PC-3 (cell line): Measurements from ENCODE around the gene TMED9. TPM values are rescaled to one million over a fixed set of nuclear protein-coding genes. Genes with fewer than 3 reads are reported as not detected.

ENCODE experiments used
- ATAC-seq: fragments of 200-7000 bp; cut with Tn5 transposase; 2 replicates; pipeline ENCODE4 v1.9.1; 2020; ENCODE audit warnings: mild to moderate bottlenecking, moderate library complexity
- BruUV-seq: library from RNA; stranded (reverse); fragments of 400-500 nt; replicated peaks from 2 replicates; lab custom pipeline; 2021; lab: Mats Ljungman, UMichigan
- CTCF ChIA-PET: fragments of 300-600 bp; sonication (Branson Sonifier 250); formaldehyde crosslinking; loops from one replicate; lab custom pipeline; 2022; ENCODE audit warnings: antibody characterized with exemption; lab: Charles Lee
- POLR2A ChIA-PET: fragments of 300-600 bp; sonication (Branson Sonifier 250); formaldehyde crosslinking; loops from one replicate; lab custom pipeline; 2022; ENCODE audit warnings: antibody characterized with exemption; ENCODE audit not compliant: unreplicated experiment; lab: Charles Lee
- DNase-seq: peaks from one replicate; pipeline ENCODE4 v3.0.0-alpha.2; 2015
- H2AFZ ChIP-seq: fragments of 300-600 bp; sonication (generic); 2 replicates; pipeline ENCODE4 v1.6.0; 2016; ENCODE audit warnings: antibody characterized with exemption, low read length
- H3F3A ChIP-seq: fragments of 300-600 bp; sonication (generic); one replicate; pipeline ENCODE4 v1.6.0; 2017; ENCODE audit warnings: antibody characterized with exemption, low read length, control low read depth, mild to moderate bottlenecking; ENCODE audit not compliant: unreplicated experiment
- H3K27ac ChIP-seq: fragments of 300-600 bp; sonication (generic); 2 replicates; pipeline ENCODE4 v1.5.1; 2016; ENCODE audit warnings: mild to moderate bottlenecking, low read length
- H3K27me3 ChIP-seq: fragments of 300-600 bp; sonication (generic); 2 replicates; pipeline ENCODE4 v1.6.1; 2016; ENCODE audit warnings: low read length, mixed read lengths
- H3K36me3 ChIP-seq: fragments of 300-600 bp; sonication (generic); 2 replicates; pipeline ENCODE4 v1.6.1; 2016; ENCODE audit warnings: low read depth, mixed run types, low read length, mixed read lengths
- H3K4me1 ChIP-seq: fragments of 300-600 bp; sonication (generic); 2 replicates; pipeline ENCODE4 v1.5.1; 2016; ENCODE audit warnings: low read length; ENCODE audit not compliant: insufficient read depth
- H3K4me2 ChIP-seq: fragments of 300-600 bp; sonication (generic); 2 replicates; pipeline ENCODE4 v1.6.0; 2016; ENCODE audit warnings: low read length
- H3K4me3 ChIP-seq: fragments of 300-600 bp; sonication (generic); 2 replicates; pipeline ENCODE4 v1.5.1; 2016; ENCODE audit warnings: mild to moderate bottlenecking, low read length, mixed read lengths
- H3K79me2 ChIP-seq: fragments of 300-600 bp; sonication (generic); 2 replicates; pipeline ENCODE4 v1.6.1; 2017; ENCODE audit warnings: low read length, mixed read lengths
- H3K9ac ChIP-seq: fragments of 300-600 bp; sonication (generic); 2 replicates; pipeline ENCODE4 v1.6.0; 2016; ENCODE audit warnings: mild to moderate bottlenecking, low read length
- H3K9me2 ChIP-seq: fragments of 300-600 bp; sonication (generic); replicated peaks from 2 replicates; pipeline ENCODE4 v1.6.1; 2016; ENCODE audit warnings: mixed run types, low read length, mixed read lengths
- H3K9me3 ChIP-seq: fragments of 300-600 bp; sonication (generic); 2 replicates; pipeline ENCODE4 v1.6.1; 2016; ENCODE audit warnings: low read length, mixed read lengths
- H4K20me1 ChIP-seq: fragments of 300-600 bp; sonication (generic); 2 replicates; pipeline ENCODE4 v1.6.1; 2016; ENCODE audit warnings: low read length, mixed read lengths
- EZH2 ChIP-seq: fragments of 300-600 bp; sonication (generic); IDR thresholded peaks from one replicate; pipeline ENCODE4 v1.6.1; 2017; ENCODE audit warnings: antibody characterized with exemption, mild to moderate bottlenecking, low read length; ENCODE audit not compliant: unreplicated experiment
- EZH2phosphoT487 ChIP-seq: fragments of 300-600 bp; sonication (generic); IDR thresholded peaks from 2 replicates; pipeline ENCODE4 v1.6.1; 2018; ENCODE audit warnings: mild to moderate bottlenecking, antibody characterized with exemption, low read length, borderline replicate concordance
- intact Hi-C: fragments of 100-400 bp; cut with micrococcal nuclease; formaldehyde crosslinking; loops from 2 replicates; pipeline ENCODE4 v1.9.0; 2023
- total RNA-seq: library from RNA; depleted of rRNA; stranded (reverse); fragments of >200 nt; gene quantifications from 2 replicates; pipeline ENCODE4 v1.2.3, GENCODE V29; 2014
- TF ChIP-seq, protein P1 (sequence below): fragments of 300-600 bp; sonication (generic); conservative IDR thresholded peaks from 2 replicates; pipeline ENCODE4 v1.5.1; 2017; ENCODE audit warnings: antibody characterized with exemption, low read depth, mild to moderate bottlenecking, low read length

The TMED9 gene
- total RNA-seq, 1 experiment from 2014 or later: 217 TPM

- peaks cover 9% of the 10 kb centered on the region; the same call in 1 of the 2 replicates for H3K4me1 ChIP-seq
- ChIA-PET POLR2A (no interaction called here), CTCF (no interaction called here)
- peaks cover under 1% of the 10 kb centered on the region; the same call in 1 of the 2 replicates for H3K36me3 ChIP-seq
- peak overlapping the region; percentile 100; the same call in 1 of the 2 replicates for H3K4me2 ChIP-seq
- H3K27ac ChIP-seq: no peak overlapping the region
- ATAC-seq (no peak), DNase-seq (peak; percentile 31)
- no peaks in the 10 kb centered on the region for H3K9me2 ChIP-seq
- H2AFZ ChIP-seq: no peak overlapping the region
- no peak overlapping the region for H3K4me3 ChIP-seq
- no TSS peak for BruUV-seq
- intact Hi-C loops: loop anchor here (2.0 kb wide), 1 partner anchor 85 kb away; the partner anchor contains the start of gene DDX41
- TF ChIP-seq EZH2: no peak
- TF ChIP-seq, protein P1, sequence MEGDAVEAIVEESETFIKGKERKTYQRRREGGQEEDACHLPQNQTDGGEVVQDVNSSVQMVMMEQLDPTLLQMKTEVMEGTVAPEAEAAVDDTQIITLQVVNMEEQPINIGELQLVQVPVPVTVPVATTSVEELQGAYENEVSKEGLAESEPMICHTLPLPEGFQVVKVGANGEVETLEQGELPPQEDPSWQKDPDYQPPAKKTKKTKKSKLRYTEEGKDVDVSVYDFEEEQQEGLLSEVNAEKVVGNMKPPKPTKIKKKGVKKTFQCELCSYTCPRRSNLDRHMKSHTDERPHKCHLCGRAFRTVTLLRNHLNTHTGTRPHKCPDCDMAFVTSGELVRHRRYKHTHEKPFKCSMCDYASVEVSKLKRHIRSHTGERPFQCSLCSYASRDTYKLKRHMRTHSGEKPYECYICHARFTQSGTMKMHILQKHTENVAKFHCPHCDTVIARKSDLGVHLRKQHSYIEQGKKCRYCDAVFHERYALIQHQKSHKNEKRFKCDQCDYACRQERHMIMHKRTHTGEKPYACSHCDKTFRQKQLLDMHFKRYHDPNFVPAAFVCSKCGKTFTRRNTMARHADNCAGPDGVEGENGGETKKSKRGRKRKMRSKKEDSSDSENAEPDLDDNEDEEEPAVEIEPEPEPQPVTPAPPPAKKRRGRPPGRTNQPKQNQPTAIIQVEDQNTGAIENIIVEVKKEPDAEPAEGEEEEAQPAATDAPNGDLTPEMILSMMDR: peak; percentile 46; the same call in 1 of the 2 replicates
- no peaks in the 10 kb centered on the region for H4K20me1 ChIP-seq
- no peaks in the 10 kb centered on the region for H3K9me3 ChIP-seq
- no peaks in the 10 kb centered on the region for H3F3A ChIP-seq
- H3K27me3 ChIP-seq: no peaks in the 10 kb centered on the region
- H3K9ac ChIP-seq: no peak overlapping the region
- H3K79me2 ChIP-seq: peaks cover 16% of the 10 kb centered on the region
Measured at GRCh38 chr5:177601577-177602457, 9.8 kb downstream of the TMED9 start.

GRCh38 chr5:177602458-177602830 is 10.4 kb downstream of the TMED9 start:
- BruUV-seq: no TSS peak
- Histone ChIP-seq H3K4me2 (no peak overlapping the region), H3K9me2 (no peaks in the 10 kb centered on the region), H3K27ac (no peak overlapping the region), H3F3A (no peaks in the 10 kb centered on the region), H4K20me1 (no peaks in the 10 kb centered on the region), H3K4me1 (peaks cover 9% of the 10 kb centered on the region; the same call in 1 of the 2 replicates), H3K79me2 (peaks cover 16% of the 10 kb centered on the region), H2AFZ (no peak overlapping the region), H3K4me3 (no peak overlapping the region), H3K36me3 (no peaks in the 10 kb centered on the region), H3K27me3 (no peaks in the 10 kb centered on the region), H3K9me3 (no peaks in the 10 kb centered on the region), H3K9ac (no peak overlapping the region)
- ChIA-PET POLR2A (no interaction called here), CTCF (no interaction called here)
- ATAC-seq (no peak), DNase-seq (no peak)
- no peak for TF ChIP-seq EZH2
- no peak for TF ChIP-seq EZH2phosphoT487
- intact Hi-C loops: no loop called here

- Histone ChIP-seq H3K4me3 (no peak overlapping the region), H3K4me1 (peaks cover 9% of the 10 kb centered on the region; the same call in 1 of the 2 replicates), H3K79me2 (peaks cover 16% of the 10 kb centered on the region), H3K27ac (no peak overlapping the region), H3K27me3 (no peaks in the 10 kb centered on the region), H3F3A (no peaks in the 10 kb centered on the region), H2AFZ (no peak overlapping the region), H3K9ac (no peak overlapping the region), H3K9me3 (no peaks in the 10 kb centered on the region), H3K9me2 (no peaks in the 10 kb centered on the region), H3K36me3 (no peaks in the 10 kb centered on the region), H4K20me1 (no peaks in the 10 kb centered on the region), H3K4me2 (no peak overlapping the region)
- DNase-seq (no peak), ATAC-seq (no peak)
- TF ChIP-seq EZH2phosphoT487 (no peak), EZH2 (no peak)
- TF ChIP-seq, protein P1: no peak
- ChIA-PET POLR2A (no interaction called here), CTCF (no interaction called here)
- intact Hi-C loops: no loop called here
- no TSS peak for BruUV-seq
Measured at GRCh38 chr5:177603631-177604030, 11.6 kb downstream of the TMED9 start.
